ENCODE measurements around the gene CNST.
"Not testable (repeated sequence)": the region's sequence is repeated elsewhere in the genome, so short reads cannot be mapped to it uniquely, and the experiment has no call there.

The CNST gene

DNA sequence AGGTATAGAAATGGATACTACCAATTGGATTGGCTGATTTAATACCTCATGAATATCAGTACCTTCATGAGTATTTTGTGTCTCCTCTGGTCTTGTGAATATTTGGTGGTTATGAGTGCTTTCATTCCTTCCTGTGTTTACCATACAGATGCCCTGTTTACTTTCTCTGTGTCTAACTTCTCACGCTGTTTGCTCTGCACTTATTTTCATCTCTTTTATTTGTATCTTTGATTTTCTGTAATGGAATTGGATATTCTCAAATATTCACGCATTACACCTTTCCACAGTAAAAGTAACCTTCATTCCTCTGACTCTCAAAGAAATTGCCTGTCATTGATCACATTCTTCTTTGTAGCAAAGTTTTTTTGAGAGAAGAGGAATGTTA lies 16.8 kb downstream of the CNST start:
- DNase-seq (ENCODE audit: low read depth in 2 of 2), result no peak

DNA sequence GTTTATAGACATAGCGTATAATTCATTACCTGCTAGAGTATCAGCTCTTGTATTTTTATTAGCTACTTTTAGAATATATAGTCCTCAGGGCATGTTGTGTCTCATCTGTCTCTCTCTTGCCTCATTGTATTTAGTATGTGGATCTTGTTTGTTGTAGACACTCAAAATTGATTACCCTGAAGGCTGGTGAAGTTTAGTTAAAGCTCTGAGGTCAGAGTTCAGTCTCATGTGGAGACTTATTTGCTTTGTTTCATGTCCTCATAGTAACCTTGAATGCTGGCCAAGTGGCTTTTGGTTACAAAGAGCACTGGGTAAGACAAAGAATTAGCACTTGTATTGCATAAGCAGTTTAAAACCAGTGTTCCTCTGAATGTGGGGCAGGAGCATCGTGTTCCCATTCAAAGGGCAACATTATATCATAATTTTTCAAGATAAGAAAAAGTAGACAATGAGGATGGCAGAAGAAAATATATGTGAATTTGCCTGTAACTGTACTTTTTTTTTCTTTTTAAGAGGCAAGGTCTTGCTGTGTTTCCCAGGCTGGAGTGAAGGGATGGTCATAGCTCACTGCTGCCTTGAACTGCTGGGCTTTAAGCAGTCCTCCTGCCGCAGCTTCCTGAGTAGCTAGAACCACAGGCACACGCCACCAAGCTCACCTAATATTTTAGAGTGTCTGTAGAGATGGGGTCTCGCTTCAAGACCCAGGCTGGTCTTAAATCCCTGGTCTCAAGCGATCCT lies 17.4 kb downstream of the CNST start:
- no peak for DNase-seq (ENCODE audit: low read depth in 2 of 2)

DNA sequence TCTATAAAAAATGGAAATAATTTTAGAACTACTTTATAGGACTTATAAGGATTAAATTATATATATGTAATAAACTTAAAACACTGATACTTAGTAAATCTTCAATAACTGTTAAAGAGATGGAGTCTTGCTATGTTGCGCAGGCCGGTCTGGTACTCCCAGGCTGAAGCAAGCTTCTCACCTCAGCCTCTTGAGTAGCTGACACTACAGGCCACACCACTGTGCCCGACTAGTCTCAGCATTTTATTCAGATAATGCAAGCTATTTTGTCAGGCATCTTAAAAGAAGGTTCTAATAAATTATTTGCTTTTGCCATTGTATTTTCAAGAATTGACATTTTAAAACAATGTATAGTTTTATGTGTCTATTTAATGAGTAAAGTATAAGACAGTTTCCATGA lies 20.8 kb downstream of the CNST start:
- no peak for DNase-seq (ENCODE audit: low read depth in 2 of 2)

DNA sequence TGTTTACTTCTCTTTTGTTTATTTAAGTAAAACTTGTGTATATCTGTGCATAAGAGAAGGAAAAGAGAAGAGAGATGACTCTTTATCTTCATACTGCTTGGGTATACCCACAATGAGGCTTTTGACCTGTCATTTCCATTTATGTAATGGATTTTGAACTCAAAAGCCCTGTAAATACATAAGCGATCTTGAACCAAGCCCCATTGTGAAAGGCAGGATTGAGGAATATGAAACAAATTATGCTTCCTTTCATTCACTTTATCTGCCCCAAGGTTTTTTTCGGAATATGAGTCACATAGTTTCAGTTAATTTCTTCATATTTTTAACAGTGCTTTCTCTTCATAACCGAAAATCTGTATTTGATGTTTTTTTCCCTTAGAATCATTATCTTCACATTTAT lies 21.4 kb downstream of the CNST start:
- no peak for DNase-seq (ENCODE audit: low read depth in 2 of 2)

DNA sequence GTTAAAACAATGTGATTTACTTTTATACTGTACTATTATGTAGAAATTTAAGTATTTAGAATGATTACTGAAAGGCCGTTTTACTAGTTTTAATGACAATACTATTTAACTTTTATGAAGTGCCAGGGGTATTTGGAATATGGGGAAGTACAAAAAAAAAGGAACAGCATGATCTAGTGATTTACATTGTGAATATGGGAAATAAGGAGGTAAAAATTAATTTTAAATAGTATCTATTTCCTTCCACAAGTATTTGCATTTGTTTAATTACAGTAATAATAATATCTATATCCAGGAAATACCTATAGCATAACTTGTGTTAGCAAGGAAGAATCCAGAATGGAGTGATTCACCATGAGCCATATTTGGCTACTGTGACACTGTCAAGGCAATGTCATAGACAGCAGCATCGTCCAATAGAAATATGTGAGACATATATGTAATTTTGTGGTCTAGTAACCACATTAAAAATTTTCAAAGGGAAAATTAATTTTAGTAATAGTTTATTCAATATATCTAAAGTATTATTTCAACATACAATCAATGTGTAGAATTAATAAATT lies 22.0 kb downstream of the CNST start:
- no peak for DNase-seq (ENCODE audit: low read depth in 2 of 2)

DNA sequence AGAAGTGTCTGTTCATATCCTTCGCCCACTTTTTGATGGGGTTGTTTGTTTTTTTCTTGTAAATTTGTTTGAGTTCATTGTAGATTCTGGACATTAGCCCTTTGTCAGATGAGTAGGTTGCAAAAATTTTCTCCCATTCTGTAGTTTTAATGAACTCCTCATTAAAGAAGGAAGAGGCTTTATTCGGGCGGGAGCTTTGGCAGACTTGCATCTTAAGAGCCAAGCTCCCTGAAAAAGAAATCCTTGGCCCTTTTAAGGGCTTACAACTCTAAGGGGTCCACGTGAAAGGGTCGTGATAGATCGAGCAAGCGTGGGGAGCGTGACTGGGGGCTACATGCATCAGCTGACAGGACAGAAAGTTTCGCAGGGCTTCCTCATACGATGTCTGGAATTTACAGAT lies 23.7 kb downstream of the CNST start:
- DNase-seq (ENCODE audit: low read depth in 2 of 2), result not testable (repeated sequence)

DNA sequence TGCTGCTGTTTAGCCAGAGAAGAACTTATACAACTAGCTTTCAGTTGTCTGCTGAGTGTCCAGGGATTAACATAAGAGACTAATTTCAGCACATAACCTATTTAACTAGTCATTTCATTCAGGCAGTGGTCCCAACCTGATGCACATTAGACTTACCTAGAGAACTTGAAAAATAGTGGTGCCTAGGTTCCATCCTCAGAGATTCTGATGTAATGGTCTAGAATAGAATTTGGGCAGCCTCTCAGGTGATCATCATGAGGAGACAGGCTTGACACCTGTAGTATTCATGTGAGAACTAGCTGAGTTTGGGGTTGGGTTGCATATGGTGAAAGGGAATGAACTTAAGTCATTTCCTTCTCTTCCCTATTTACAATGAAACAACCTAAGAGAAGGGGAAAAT lies 24.8 kb downstream of the CNST start:
- no peak for DNase-seq (ENCODE audit: low read depth in 2 of 2)

DNA sequence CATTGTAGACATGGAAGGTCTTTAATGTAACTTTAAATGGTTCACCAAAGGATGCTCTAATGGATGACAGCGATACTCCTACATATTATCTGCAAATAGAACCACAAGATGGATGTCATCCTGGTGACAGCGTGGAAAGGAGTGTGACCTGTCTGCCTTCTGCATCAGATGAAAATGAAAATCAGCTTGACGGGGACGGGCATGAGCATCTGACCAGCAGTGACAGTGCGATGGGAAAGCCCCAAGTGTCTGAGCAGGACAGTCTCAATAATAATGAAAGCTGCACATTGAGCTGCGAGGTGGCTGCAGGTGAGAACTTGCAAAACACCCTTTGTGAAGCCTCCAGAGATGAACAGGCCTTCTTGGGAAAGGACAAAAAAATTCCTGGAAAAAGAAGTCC lies 25.2 kb downstream of the CNST start:
- no peak for DNase-seq (ENCODE audit: low read depth in 2 of 2)

DNA sequence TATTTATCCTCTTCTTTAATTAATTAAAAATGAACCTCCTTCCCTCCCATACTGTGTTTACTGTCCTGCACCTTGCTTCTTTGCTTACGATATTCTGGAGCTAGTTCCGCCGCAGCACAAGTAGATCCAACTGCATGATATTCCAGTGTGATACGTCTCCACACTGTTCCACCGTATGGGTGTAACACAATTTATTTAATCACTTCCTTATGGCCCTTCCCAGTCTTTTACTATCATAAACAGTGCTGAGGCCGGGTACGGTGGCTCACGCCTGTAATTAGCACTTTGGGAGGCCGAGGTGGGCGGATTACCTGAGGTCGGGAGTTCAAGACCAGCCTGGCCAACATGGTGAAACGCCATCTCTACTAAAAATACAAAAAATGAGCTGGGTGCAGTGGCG lies 25.7 kb downstream of the CNST start:
- DNase-seq (ENCODE audit: low read depth in 2 of 2), result no peak

DNA sequence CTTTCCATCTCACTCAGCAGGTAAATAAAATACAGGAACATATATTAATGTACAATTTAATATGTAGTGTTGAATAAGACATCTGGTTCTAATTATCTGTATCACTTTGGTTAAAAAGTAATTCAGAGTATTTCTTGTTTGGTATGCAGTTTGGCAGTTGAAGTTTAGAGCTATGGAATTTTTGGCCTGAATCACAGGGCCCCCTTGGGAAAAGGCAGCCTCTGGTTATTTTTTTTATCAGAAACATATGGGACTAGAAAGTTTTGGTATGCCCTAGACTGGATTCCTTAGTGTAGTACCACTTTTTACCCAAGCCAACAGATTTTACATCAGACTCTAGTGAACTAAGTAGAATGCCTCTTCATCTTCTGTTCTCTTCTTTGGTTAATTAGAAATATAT lies 26.4 kb downstream of the CNST start:
- DNase-seq (ENCODE audit: low read depth in 2 of 2), result no peak

DNA sequence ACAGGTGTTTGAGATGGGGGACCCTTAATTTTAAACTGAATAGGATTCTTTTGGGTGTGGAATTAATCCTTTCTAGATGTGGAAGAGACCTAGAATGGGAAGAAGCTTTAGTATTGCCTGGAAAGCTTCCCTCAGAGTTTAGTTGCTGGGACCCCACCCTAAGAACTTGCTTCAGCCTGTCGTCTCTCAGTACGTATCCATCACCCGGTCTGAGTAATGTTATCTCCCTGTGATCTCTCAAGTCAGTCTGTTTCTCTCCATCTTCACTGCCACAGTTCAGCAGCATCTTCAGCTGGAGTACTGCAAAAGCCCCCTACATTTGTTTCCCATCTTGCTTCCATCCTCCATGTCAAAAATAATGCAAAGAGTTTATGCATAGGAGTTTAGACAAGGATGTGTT lies 28.9 kb downstream of the CNST start:
- no peak for DNase-seq (ENCODE audit: low read depth in 2 of 2)

DNA sequence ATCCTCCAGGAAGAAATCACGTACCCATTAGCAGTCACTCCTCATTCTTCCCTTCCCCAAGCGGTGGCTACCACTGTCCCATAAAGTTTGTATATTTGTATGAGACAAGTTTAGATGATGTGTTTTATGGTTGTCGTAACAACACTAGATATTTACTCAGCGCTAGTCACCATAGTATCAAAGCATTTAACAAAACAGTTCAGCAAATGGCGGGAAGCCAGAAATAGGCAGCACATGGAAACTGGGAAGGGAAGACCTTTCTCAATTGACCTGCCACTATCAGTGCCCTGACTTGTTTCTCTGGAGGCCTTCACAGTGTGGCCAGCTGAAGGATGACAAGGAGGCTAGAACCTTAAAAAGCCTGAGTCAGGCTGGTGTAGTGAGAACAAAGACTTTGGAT lies 31.1 kb downstream of the CNST start:
- no peak for DNase-seq (ENCODE audit: low read depth in 2 of 2)

DNA sequence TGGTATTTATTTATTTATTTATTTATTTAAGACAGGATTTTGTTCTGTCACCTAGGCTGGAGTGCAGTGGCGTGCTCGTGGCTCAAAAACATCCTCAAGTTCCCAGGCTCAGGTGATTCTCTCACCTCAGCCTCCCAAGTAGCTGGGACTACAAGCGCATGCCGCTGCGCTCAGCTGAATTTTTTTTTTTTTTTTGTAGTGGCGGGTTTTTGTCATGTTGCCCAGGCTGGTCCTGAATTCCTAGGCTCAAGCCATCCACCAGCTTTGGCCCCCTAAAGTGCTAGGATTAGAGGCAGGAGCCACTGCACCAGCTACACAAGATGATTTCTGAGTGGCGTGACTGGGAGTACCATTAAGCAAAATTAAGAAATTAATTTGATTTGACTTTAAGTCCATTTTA lies 31.7 kb downstream of the CNST start:
- no peak for DNase-seq (ENCODE audit: low read depth in 2 of 2)

DNA sequence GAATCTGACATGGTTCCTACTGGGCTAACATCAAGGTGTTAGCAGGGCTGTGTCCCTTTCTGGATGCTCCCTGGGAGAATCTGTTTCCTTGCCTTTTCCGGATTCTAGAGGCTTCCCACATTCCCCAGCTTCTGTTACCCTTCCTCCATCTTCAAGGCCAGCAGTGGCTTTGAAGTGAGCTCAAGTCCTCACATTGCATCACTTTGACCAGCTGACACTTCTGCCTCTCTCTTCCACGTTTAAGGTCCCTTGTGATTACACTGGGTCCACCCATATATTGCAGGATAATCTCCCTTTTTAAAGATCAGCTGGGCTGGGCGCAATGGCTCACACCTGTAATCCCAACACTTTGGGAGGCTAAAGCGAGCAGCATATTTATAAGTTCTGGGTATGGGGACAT lies 33.1 kb downstream of the CNST start:
- DNase-seq (ENCODE audit: low read depth in 2 of 2), result no peak

DNA sequence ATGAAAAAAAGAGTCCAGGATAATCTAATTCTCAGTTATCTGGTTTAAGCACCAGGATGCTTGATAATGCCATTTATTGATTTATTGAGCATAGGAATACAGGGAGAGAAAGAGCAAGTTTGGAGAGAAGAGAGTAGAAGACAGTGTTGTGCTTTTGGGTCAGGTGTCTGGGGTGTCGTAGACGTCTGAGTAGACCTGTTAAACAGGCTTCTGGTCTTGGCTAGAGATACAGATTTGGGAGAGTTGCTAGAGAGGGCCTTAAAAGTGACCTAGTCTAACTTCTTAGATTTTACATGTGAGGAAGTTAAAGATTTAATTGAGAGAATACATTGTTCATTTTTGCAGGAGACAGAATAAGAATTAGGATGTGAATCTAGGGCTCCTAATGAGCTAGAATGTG lies 34.3 kb downstream of the CNST start:
- DNase-seq (ENCODE audit: low read depth in 2 of 2), result no peak

DNA sequence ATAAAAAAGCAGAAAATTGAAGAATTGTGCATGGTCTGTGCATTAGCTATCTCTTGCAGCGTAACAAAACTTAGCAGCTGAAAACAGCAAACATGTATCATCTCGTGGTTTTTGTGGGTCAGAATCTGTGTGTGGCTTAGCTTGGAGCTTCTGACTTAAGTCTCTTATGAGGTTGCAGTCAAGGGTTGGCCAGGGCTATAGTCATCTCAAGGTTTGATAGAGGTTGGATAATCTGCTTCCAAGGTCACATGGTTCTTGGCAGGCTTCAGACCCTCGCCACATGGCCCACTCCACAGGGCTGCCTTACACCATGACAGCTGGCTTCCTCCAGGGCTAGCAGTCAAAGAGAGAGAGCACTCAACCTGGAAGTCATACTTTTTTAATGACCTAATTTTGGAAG lies 35.9 kb downstream of the CNST start:
- no peak for DNase-seq (ENCODE audit: low read depth in 2 of 2)

DNA sequence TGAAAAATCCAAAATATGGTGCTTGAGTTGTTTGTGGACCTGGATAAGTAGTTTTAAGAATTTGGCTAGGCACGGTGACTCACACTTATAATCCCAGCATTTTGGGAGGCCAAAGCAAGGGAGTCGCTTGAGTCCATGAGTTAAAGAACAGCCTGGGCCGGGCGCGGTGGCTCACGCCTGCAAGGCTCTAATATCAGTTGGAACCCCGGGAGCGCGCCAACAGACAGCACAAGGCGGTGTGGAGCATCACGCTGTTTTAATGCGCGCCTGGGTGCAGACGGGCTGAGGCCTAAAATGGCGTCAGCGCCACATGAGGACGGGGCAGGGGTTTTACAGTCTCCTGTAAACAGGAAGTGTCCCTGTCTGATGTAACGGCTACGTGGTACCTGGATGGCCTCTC lies 39.0 kb downstream of the CNST start:
- DNase-seq (ENCODE audit: low read depth in 2 of 2), result not testable (repeated sequence)

DNA sequence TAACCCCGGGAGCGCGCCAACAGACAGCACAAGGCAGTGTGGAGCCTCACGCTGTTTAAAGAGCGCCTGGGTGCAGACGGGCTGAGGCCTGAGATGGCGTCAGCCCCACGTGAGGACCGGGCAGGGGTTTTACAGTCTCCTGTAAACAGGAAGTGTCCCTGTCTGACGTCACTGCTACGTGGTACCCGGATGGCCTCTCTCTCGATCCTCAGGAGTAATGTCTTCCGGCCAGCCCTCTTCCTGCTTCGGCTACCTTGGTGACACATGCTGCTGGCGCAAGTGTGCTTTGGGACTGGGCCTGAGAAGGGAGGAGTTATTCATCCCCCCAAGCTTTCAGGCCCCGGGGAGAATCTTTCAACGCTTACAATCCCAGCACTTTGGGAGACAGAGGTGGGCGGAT lies 41.2 kb downstream of the CNST start:
- DNase-seq (ENCODE audit: low read depth in 2 of 2), result no peak

DNA sequence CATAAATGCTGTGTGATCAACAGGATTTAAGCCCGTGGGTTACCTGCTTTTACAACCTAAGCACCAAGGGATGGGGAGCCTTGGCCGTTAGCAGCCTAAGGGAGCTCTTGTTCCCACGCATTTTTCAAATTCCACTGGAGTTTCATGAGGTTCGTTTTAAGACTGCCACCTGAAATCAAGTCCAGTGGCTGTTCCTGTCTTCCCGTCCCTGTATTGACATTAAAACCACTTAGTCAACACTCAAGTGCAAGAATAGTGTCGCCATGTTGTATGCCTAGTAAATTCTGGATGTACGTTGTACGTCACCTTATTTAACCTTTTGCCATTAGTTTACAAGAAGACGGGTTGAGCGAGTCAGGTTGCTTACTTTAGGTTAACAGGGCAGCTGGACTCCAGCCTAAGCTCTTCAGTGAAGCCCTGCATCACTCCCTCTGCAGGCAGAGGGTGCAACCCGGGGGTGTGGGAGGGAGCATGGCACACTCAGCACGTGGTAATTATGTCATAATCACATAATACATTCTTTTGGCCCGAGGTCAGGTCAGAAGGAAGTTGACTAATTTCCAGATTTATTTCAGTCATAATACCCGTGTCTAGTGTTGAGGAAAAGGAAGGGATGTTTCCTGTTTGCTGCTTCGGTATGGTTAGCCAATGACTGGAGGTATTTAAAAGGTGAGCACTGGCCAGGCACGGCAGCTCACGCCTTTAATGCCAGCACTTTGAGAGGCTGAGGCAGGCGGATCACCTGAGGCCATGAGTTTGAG lies 42.5 kb downstream of the CNST start:
- DNase-seq (ENCODE audit: low read depth in 2 of 2), result peak in 1 of 2 experiments; percentile 17

DNA sequence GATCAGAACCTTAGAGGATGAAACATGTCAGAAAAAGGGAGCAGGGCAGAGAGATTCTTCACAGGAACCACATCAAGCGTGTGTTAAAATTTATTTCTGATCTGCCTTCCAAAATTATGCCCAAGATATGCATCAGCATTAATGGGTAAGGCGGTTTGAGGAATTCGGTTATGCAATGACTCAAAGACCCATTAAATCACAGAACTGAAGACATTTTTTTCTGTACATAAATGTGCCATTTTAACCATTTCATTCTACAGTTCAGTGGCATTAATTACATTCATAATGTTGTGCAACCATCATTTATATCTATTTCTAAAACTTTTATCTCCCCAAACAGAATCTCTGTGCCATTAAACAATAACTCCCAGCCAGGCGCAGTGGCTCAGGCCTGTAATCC lies 43.4 kb downstream of the CNST start:
- no peak for DNase-seq (ENCODE audit: low read depth in 2 of 2)

DNA sequence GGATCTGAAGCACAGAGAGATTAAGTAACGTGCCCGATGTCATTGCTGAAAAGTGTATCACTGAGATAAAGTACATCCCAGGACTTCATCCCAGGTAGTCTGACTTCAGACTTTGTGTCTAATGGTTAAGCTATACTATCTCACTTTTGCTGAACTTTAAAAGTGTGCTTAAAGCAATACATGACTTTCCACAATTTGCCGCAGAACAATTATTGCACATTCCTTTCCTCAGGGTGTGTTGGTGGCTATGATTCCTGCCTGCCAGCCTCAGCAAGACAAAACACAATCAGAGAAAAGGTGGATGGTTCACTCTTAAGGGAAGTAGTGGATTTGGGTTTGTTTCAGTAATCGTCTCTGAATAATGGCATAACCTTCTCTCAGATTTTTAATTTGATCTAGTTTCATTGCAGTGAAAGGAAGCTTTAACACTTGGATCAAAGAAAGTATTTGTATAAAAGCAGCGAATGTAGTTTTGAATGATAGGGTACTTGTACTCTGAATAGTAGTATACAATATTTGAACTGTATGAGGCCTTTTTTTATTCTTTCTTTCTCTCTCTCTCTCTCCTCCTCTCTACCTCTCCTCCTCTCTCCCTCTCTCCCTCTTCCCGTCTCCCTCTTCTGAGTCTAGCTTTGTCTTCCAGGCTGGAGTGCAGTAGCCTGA lies 47.0 kb downstream of the CNST start:
- no peak for DNase-seq (ENCODE audit: low read depth in 2 of 2)

DNA sequence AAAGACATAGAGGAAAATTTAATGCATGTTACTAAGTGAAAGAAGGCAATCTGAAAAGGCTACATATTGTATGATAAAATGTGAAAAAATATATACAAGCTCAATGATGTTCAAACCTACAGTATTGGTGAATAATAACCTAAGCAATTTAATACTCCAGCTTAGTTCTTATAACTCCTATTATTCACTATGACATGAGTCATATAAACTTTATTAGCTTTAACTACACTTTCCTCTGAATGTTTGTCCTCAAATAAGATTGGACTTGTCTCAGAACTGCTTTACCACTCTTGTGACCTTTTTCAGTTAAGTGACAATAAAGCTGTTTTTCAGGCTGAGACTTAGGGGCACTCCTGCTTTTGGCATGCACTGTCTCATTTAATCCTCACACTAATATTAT lies 50.9 kb downstream of the CNST start:
- no peak for DNase-seq (ENCODE audit: low read depth in 2 of 2)

DNA sequence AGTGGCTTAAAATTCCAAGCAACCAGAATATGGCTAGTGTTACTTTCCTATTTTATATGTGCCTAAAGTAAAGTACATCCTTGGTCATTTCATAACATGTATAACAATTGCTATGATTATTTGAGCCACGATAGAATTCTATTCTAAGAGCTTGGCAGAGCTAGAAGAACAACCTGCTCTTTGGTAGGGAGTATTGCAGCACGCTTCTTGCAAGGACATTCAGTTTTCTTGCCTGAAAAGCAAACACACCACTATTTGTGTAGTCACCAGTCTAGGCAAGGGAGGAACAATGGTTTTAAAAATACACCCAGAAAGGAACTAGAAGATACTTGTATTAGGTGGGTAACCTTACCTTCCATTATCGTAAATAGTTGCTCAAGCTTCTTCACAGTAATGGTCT lies 51.5 kb downstream of the CNST start:
- no peak for DNase-seq (ENCODE audit: low read depth in 2 of 2)
